Activated naive CD4-positive, alpha-beta T cell treated with anti-CD3 and anti-CD28 coated beads, Interleukin-2, amount 50 U/mL, for 72 hours (primary cell): ENCODE results near the gene SUMF1. TPM values are rescaled to one million over a fixed set of nuclear protein-coding genes. Genes with fewer than 3 reads are reported as not detected.
A peak's percentile ranks its signal among the peaks of the same experiment; 100 is the strongest.

Experiments used
- ATAC-seq, 2 donors: fragments of 150-1000 bp; cut with Tn5 transposase; 2 replicates each; pipeline ENCODE4 v1.10.0; 2021; ENCODE audit warnings: mild to moderate bottlenecking in 2 of 2, moderate library complexity in 2 of 2
- DNase-seq, 2 donors: peaks; one replicate each; pipeline ENCODE4 v3.0.0; 2021 to 2022; ENCODE audit warnings: low spot score in 2 of 2
- H3K27ac Mint-ChIP-seq, 2 donors: one replicate each; pipeline ENCODE4 v1.8.0; 2022; ENCODE audit warnings: mild to moderate bottlenecking in 2 of 2, mixed read lengths in 2 of 2
- H3K36me3 Mint-ChIP-seq, 2 donors: one replicate each; pipeline ENCODE4 v1.8.0; 2022; ENCODE audit warnings: mixed read lengths in 2 of 2
- H3K9me3 Mint-ChIP-seq, 2 donors: one replicate each; pipeline ENCODE4 v1.8.0; 2022; ENCODE audit warnings: mixed read lengths in 2 of 2
- total RNA-seq, 2 donors: library from RNA; stranded (reverse); gene quantifications; one replicate each; pipeline ENCODE4 v1.2.3, GENCODE V29; 2022

SUMF1 gene
- 1 to 10 TPM; 4.8 to 6.2 TPM for total RNA-seq

DNA sequence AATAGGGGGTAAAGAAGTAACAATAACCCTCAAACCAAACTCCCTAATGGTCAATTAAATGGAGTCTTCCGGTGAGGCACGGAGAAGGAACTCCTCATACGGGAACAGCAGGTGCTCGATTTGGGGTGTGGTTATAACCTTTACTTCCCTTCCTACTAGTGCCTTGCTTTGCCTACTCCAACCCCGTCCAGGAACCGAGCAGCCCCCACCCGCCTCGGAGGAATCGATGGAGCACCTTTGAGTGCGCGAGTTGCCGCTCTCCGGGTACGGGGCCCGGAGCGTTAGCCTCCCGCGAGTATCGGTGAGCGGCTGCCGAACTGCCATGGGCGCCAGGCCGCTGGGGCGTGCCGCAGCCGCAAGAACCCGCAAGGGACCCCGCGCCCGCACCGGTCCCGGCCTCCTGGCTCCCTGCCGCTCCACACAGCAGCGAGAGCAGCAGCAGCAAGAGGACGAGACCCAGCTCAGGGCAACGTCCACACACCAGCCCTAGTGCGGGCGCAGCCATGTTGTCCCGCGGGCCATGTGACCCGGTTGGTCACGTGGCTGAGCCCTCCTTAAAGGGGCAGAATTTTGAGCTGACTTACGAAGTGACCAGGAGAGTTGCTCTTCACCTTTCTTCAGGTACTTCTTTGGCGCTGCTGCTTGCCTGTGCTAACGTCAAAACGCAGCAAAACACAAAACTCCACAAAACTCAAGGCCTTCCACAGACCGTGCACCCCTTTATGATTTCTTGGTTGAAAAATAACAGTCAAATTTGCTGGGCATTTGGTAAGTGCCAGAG, at the start of gene SUMF1:
SUMF1 (minus strand) TSS at position 529 of the 781 bp plus-strand sequence; CDS start at position 505, 24 bp downstream.
- DNase-seq (peak; percentile 77 to 81), ATAC-seq (peak; percentile 99)
- Mint-ChIP-seq H3K36me3 (no peaks in the 10 kb centered on the region), H3K27ac (peak within 1 kb of the TSS; percentile 96), H3K9me3 (no peaks in the 10 kb centered on the region)

DNA sequence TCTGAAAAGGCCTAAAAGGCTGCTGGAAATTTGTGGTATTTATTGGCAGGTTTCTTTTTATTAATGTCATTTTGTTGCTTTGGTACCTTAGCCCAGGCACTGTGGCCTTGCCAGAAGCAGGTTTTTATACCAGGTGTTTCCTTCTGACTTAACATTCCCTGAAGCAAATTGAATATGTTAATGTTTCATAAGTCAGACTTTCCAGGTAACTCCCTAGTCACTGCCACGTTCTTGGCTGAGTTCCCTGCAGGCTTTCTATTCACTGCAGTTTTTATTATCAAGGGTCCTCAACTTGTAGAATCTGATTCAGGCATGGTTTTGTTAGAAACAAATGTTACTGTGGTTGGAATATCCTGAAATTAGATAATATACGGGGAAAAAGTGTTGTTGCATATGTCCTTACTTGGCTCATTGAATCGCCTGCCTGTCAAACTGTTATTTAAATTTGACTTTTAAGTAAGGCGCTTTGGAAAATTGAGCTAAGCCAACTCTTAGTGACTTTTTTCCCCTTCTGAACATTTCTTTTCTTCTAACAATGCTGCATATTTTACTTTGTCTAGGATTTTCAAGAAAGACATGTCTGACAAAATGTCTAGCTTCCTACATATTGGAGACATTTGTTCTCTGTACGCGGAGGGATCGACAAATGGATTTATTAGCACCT, 49.0 kb upstream of the SUMF1 start:
- no peaks in the 10 kb centered on the region for H3K36me3 Mint-ChIP-seq
- no peak overlapping the region for H3K27ac Mint-ChIP-seq
- no peak for DNase-seq
- ATAC-seq, result no peak
- no peaks in the 10 kb centered on the region for H3K9me3 Mint-ChIP-seq

DNA sequence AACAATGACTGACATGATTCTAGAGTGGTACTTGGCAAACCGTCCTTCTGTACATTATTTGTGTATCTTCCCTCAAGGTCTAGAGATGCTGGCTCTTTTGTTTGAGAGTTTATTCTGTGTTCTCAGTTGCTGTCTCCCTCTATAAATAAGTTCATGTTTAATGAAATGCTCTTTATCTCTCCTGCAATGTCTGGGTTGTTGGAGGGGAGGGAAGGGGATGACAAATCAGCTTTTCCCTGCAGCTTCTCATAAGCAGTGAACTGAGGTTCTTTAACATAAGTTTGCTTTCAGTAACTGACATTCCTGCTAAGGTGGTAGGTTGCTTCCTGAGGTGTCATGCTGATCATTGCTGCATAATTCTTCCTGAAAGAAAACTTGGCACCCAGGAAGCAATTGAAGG, 47.8 kb upstream of the SUMF1 start:
- DNase-seq (no peak), ATAC-seq (no peak)
- H3K36me3 Mint-ChIP-seq, result no peaks in the 10 kb centered on the region
- H3K9me3 Mint-ChIP-seq, result no peaks in the 10 kb centered on the region
- no peak overlapping the region for H3K27ac Mint-ChIP-seq

DNA sequence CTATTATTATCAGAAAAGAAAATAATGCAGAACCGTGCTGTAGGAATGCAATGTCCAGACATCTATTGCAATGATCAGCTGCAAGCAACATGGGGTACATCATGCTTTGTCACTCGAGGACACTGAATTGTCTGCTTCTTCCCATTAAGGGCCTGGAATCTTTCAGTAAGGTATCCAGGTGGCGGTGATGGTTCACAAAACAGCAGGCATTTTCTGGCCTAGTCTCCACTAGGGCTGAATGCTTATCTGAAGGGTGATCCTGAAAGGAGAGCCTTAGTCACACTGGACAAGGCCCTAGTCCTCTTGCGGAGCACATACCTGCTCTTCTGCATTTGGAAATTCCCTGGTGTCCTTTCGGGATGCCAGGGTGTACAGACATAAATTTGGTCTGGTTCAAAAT, 47.3 kb upstream of the SUMF1 start:
- no peak for DNase-seq
- ATAC-seq, result no peak
- no peak overlapping the region for H3K27ac Mint-ChIP-seq
- no peaks in the 10 kb centered on the region for H3K9me3 Mint-ChIP-seq
- no peaks in the 10 kb centered on the region for H3K36me3 Mint-ChIP-seq

DNA sequence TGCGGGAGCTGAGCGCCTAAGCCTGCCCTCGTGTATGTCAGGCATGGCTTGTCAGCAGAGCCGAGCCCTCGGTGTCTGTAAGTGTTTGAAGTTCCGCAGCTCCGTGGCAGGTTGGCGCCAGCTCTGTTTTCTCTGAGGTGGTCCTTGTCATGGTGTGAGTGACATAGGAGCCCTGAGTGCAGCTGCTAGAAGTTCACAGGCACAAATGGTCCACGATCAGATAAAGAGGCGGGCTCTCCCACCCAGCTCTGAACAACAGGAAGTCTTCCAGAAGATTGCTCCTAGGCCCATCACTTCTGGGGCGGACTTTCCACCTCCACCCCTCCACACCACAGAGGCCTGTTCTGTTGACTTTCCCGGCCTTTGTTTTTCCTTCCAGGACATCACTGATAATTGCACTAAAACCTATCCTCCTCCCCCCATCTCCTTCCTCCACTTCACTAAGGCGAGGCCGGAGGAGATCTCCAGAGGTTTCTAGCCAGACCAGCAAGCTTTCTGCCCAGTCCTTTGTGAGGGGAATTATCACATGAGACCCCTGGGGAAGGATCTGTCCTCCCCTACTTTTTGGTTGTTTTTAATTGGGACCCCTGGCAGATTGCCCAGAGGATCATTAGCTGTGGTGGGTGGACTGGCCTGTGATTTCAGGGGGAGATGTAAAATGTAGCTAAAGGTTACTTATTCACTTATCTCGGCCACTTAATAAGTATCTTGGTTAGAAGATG, 46.0 kb upstream of the SUMF1 start:
- ATAC-seq (no peak), DNase-seq (no peak)
- H3K27ac Mint-ChIP-seq, result no peak overlapping the region
- no peaks in the 10 kb centered on the region for H3K9me3 Mint-ChIP-seq
- H3K36me3 Mint-ChIP-seq, result no peaks in the 10 kb centered on the region

DNA sequence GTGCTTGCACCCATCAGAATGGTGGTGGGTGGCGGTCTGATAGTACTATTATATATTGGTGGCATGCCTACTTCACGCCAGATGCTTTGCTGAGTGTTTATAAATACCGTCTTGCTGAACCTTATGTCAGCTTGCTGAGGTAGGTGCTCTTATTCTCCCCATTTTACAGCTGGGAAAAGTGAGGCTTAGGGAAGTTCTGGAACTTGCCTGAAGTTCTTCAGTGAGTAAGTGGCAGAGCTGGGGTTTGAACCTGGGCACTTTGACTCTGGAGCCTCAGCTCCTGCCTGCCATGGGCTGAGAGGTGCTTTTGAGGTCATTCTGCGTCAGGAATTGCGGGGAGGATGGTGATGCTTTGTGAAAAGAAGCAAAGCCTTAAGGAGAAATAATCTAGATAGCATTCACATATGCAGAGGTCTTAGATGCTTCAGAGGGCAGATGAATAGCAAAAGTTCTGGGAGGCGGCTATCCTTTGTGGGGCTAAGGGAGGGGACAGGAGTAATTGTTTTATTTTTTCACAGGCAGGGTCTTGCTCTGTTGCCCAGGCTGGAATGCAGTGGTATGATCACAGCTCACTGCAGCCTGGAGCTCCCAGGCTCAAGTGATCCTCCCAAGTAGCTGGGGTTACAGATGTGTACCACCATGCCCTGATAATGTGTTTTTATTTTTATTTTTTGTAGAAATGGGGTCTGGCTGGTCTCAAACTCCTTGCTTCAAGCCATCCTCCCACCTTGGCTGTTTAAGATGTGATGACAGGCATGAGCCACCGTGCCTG, 44.6 kb upstream of the SUMF1 start:
- no peaks in the 10 kb centered on the region for H3K36me3 Mint-ChIP-seq
- H3K27ac Mint-ChIP-seq, result no peak overlapping the region
- no peaks in the 10 kb centered on the region for H3K9me3 Mint-ChIP-seq
- no peak for ATAC-seq
- DNase-seq, result no peak

DNA sequence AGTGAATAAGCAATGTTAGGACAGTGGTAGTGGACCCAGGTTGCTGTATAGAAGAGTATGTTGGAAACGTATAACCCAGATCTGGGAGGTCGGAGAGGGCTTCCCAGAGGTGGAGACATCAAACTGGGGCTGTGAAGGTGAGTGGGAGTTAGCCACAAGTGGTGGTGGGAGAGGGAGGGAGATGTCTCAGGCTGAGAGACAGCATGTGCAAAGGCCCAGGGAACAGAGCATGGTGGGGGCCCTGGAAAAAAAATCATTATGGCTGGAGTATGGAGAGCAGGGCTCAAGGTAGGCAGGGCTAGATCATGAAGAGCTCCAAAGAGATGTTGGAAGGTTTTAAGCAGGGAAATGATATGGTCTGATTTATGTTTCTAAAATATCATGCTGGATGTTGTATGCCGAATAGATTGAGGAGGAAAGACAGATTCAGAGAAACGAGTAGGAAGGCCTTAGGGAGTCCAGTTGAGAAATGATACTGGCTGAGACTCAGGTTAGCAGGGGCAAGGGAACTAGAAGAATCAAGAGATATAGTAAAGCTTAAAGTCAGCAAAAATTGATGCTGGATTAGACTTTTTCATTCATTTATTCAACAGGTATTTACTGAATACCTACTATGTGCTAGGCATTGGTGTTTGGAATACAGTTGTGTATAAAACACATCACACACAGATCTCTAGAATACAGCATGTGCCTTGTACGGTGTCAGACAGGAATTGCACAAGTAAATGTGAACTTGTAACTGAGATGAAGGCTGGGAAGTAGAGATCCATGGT, 43.1 kb upstream of the SUMF1 start:
- no peaks in the 10 kb centered on the region for H3K36me3 Mint-ChIP-seq
- no peak overlapping the region for H3K27ac Mint-ChIP-seq
- no peak for ATAC-seq
- H3K9me3 Mint-ChIP-seq, result no peaks in the 10 kb centered on the region
- DNase-seq, result no peak

DNA sequence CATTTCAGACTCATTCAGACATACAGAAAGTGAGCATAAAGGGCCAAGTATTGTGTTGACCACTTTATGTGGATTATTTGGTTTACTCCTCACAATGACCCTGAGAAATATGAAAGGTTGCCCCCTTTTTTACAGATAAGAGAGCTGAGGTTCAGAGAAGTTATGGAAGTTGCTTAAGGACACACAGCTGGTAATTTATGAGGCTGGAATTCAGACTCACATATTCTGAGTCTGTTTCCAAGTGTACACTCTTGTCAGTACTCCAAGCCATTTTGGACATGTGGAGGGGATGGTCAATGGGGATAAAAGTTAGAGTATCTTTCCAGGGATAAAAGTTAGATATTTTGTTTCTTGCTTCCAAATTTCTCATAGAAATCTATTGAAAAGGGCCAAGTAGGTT, 42.0 kb upstream of the SUMF1 start:
- DNase-seq (no peak), ATAC-seq (no peak)
- Mint-ChIP-seq H3K9me3 (no peaks in the 10 kb centered on the region), H3K36me3 (no peaks in the 10 kb centered on the region), H3K27ac (no peak overlapping the region)

DNA sequence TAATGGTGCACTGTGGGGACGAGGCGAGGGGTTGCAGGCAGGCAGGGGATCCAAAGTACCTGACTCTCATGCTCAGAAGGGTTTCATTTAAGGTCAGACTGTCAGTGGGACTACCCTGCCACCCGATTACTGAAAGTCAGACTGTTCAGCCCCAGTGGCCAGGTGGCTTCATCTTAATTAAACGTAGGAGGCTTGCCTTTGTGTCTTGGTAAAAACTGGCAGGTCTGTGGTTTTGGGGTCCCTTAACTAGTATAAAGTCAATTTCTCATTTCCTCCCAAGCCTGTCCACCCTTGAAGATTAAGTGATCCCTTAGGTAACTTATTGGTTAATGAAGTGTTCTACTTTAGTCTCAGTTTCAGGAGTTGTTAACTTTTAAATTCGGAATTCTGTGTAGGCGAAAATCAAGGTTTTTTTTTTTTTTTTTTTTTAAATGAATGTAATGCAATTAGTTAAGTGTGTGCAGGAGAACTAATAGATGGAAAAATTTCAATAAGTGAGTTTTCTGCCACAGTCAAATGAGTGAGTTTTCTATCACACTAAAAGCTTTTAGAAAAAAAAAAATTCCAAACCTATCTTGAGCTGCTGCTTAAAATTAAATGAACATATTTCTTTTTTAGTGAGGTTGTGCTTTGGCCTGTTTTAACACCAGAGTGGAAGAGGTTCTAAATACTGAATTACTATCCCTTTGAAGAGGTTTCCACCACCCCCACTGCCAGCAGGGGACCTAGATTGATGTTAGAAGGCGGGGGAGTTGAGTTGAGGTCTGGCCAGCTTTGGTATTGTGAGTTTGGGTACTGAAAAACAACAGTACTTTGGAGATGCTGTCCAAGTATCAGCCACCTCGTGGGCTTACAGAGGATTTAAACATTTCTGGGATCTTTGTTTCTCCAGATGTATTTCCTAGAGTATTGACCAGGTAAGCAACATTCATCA, 41.2 kb upstream of the SUMF1 start:
- no peaks in the 10 kb centered on the region for H3K36me3 Mint-ChIP-seq
- ATAC-seq (no peak), DNase-seq (no peak)
- H3K27ac Mint-ChIP-seq, result no peak overlapping the region
- H3K9me3 Mint-ChIP-seq, result no peaks in the 10 kb centered on the region

DNA sequence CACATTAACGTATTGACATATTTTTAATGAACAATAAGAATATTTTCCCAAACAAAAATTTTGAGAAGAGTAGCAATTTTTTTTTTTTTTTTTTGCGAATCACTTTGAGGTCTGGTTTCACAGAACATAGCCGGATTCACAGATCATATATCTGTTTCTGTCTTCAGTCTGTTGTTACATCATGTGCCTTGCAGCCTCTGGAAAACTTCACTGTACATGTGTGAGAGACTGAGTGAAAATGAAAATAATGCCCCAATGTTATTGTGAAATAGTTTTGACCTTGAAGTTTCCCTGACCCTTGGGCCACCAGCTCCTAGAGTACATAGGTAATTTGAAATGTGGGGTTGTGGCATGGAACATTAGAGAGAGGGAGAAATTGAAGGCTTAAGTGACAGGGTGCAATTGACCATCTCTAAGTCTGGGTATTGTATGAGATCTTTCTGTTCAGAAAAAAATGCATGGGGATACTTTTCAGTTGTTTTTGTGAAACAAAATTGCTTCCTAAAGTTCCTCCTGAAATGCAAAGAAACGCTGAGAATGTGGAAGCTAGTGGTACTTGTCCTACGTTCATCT, 40.0 kb upstream of the SUMF1 start:
- Mint-ChIP-seq H3K9me3 (no peaks in the 10 kb centered on the region), H3K27ac (no peak overlapping the region), H3K36me3 (no peaks in the 10 kb centered on the region)
- no peak for DNase-seq
- no peak for ATAC-seq

DNA sequence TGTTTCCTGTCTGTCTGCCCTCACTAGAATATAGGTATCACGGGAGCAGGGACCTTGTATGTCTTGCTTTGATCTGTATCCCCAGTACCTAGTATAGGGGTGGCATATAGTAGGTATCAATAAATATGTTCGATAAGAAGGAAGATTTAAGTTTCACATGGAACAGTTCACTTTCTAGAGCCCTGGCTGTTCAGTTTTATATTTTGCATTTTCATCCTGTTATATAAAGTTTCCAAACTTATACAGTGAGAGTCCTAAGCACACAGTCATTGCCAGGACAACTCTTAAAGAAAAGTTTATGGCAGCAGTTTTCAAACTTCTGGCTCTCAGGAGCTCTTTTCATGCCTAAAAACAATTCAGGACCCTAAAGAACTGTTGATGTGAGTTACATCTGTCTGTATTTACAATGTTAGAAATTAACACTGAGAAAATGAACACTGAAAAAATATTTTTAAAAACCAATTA, 39.5 kb upstream of the SUMF1 start:
- Mint-ChIP-seq H3K36me3 (no peaks in the 10 kb centered on the region), H3K27ac (no peak overlapping the region), H3K9me3 (no peaks in the 10 kb centered on the region)
- ATAC-seq, result no peak
- DNase-seq, result no peak

DNA sequence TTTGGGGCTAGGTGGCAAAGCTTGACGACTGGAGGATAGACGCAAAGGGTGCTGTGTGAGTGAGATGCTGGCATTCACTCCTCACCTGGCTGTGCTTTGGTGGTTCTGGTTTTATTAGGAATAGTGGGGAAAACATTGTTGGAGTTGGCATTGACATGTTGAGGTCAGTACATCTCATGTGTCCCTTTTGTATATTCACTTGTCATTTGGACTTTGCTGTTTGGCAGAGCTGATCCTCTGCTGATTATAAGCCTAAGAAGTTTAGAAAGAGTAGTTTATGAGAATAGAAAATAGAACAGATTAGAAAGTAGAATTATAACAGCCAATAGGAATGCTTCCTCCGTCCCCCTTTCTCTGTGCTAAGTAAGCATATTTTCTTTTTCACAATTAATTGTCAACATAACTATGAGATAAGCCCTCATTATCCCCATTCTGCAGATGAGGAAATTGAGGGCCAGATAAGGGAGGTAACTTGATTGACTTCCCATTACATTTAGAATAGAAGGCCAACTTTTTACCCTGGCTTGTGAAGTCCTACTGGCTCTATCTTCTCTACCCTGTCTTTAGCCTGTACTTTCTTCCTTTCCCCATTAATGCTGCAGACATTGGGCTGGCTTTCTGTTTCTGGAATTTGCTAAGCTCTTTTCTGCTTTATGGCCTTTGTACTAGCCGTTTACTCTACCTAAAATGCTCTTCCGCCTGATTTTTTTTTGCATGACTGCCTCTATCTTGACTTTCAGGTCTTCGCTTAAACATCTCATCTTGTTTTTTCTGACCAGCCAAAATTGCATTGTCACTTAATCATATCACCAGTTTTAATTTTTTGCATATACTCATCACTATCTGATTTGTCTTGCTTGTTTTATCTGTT, 38.9 kb upstream of the SUMF1 start:
- DNase-seq, result no peak
- no peaks in the 10 kb centered on the region for H3K36me3 Mint-ChIP-seq
- ATAC-seq, result no peak
- no peaks in the 10 kb centered on the region for H3K9me3 Mint-ChIP-seq
- H3K27ac Mint-ChIP-seq, result peak overlapping the region in 1 of 2 donors; percentile 56

DNA sequence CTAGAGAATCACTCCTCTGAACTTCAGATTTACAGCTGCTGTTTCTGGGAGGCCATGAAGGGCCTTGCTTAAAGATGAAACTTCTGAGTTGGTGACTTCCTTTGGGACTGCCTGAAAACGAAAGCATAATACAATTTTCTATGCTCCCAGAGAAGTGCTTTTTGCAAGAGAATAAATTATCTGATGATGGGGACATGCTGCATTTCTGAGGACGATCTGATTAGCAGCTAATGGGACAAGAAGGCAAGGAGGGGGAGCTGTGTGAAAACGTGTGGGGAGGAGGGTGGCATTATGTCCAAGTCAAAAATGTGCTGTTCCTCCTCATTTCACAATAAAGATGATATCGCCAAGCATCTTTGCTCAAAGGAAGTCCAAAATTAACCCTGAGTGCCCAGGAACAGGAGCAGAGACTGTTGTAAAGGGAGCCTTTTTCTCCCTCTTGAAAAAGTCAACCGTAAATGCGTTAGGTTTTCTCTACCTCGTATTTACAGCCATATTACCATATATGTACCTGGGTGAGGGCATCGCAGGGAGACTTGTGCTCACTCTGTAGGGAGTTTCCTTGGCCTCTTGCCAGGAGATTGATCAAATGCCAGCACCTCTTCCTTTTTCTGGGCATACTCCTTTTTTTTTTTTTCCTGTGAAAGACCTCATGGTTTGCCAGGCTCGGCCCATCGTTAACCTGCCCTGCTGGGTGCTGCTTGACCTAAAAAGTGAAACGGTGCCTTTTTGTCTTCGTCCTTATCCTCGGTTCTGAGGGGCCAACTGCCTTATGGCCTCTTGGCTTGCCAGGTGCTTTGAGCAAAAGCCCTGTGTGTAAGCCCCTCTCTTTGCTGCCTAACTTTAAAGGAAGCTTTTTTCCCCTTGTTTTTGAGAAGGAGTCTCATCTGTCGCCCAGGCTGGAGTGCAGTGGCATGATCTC, 37.5 kb upstream of the SUMF1 start:
- peak in 1 of 2 donors; percentile 23 for DNase-seq
- no peaks in the 10 kb centered on the region for H3K9me3 Mint-ChIP-seq
- ATAC-seq, result peak; percentile 78 to 87

More for the DNA sequence above, 37.5 kb upstream of the SUMF1 start:
- Mint-ChIP-seq H3K36me3 (no peaks in the 10 kb centered on the region), H3K27ac (peak overlapping the region; percentile 87 to 97)
